AG20443 (cell line): ENCODE data around the gene TCP11L1.
"Not testable (repeated sequence)": the region's sequence is repeated elsewhere in the genome, so short reads cannot be mapped to it uniquely, and the experiment has no call there.

Experiments used
- DNase-seq: peaks from one replicate; pipeline ENCODE4 v3.0.0; 2012; ENCODE audit warnings: low spot score, mixed read lengths

TCP11L1 gene

DNA sequence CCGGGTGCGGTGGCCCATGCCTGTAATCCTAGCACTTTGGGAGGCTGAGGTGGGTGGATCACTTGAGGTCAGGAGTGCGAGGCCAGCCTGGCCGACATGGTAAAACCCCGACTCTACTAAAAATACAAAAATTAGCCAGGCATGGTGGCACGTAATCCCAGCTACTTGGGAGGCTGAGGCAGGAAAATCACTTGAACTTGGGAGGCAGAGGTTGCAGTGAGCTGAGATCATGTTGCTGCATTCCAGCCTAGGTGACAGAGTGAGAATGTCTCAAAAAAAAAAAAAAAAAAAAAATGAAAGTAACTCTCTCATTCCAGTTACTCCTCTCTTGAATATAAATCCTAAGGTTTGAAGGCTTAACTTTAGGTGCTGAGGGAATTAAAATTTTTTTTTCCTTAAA lies 10.2 kb upstream of the TCP11L1 start:
- not testable (repeated sequence) for DNase-seq

DNA sequence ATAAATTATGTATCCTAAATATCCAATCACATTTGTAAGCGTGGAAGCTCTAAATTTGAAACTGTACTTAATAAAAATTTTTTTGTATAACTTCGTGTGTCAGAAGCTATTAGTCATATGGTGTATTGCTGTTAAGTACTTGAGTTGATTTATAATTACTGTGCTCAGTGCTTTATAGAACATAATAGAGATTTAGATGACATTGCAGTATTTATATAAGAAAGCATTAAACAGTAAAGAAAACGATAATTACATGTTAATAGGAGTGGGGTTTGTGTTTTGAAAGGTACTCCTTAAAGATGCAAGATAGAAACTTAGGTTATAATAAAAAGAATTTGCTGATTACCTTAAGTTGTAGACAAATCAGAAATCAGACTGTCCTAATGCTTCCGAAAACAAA lies 5.9 kb upstream of the TCP11L1 start:
- DNase-seq, result no peak

DNA sequence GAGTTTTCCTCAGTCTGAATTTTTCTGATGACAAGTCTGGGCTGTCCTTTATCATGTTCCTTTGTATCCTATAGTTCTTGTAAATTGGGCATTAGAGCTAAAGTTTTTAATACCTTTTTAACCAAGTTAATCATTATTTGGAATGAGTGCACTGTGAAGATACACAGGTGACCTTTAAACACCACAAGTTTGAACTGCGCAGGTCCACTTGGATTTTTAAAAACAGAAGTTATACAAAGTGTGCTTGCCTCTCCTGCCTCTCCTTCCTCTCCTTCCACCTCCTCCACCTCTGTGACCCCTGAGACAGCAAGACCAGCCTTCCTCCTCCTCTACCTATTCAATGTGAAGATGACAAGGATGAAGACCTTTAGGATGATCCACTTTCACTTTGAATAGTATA lies 4.4 kb upstream of the TCP11L1 start:
- DNase-seq, result no peak

DNA sequence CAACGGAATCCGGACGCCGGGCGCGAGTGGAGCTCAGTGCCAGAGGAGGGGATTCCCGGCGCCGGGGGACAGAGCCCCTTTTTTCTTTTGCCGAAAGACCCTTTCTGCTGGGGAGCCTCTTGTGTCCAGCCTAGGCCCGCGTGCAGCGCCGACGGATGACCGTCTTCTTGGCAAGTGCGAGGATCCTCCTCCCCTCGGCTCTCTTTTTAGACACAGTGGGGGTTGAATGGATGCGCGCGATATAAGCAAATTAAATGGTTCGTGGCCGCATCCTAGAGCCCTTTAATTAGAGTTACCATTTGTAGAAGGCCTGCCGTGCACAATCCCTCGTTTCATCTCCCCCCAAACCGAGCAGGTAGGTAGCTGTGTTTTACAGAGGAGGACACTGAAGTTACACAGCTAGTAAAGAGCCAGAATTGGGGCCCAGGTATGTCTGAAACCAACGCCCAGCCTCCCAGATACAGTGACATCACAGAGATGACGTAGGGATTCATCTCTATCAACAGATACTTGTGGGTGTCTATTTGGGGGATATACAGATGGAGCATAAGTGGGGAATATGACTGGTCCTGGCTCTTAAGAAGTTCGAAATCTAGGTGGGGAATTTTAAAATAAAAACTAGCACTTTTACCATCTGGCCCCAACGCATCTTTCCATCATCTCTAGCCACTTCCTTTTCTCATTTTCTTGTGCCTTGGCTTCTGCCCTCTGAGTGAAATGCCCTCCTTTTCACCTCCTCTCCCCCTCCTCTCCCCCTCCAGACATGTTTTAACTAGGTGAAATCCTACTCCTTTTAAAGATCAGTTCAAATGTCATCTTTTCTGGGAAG lies 875 bp downstream of the TCP11L1 start:
- no peak for DNase-seq

DNA sequence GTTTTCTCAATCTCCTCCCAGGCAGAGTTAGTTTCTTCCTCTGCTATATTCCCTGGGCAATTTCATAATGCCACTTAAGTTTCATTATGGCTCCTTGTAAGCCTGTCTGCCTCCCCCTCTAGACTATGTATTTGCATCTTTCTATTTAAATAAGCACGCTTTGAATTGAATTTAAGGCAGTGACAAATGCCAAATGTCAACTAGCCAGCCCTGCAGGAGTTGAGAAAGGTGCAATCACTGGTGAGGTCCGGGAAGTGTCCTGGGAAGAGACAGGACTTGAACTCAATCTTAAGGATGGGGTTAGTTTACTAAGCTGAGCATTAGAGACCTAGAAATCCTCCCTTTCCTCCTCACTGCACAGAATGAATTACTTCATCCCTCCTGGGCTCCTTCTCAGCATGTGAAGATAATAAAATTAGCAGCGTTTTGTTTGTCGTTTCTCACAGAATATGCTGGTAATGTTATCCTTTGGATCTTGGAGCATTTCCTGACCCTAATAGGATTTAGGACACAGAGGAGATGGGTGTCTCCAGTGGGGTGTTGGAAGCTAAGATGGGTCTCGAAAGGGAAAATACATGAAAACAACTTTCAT lies 1.6 kb downstream of the TCP11L1 start:
- no peak for DNase-seq

DNA sequence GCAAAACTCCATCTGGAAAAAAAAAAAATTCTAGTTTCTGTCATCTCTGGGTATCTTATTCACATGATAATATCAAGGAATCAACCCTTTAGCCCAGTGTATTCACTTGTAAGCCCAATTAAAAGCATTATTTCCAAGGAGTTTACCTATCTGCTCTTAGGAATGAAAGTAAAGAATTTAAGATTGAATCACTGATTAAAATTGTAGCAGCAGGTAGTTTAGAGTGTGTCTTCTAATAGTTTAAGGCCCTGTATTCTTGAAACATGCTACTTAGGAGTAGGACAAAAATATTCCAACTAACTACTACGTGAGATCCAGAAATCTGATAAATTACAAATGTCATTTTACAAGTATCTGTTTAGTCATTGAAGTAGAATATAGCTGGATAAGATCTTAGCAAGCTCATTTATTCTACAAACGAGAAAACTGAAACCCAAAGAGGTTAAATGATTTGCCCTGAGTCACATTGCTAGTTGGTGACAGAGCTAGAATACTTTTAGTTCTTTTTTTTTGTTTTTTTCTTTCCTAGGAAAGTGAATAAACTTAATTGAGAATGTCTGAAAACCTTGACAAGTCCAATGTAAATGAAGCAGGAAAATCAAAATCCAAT lies 4.0 kb downstream of the TCP11L1 start:
- no peak for DNase-seq

DNA sequence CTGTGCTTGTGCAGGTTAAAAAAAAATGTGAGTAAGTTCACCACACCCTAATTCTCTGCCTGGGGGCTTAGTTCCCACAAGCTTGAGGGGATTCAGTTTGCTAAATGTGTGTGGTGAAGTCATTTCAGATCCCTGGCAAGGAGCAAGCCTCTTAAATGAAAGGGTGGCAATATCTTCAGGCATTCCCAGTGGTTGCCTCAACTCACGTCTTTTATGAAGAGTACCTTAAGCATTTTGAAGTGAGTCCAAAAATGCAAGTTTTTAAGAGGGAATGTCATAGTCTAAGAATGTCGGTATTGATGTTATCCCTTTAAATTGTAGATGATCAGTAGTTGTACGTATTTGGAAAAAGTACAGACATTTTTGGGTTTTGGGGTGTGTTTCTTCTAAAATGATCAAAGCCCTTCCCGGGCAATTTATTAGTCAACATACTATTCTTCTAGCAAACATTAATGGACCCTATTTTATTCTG lies 4.9 kb downstream of the TCP11L1 start:
- DNase-seq, result no peak

DNA sequence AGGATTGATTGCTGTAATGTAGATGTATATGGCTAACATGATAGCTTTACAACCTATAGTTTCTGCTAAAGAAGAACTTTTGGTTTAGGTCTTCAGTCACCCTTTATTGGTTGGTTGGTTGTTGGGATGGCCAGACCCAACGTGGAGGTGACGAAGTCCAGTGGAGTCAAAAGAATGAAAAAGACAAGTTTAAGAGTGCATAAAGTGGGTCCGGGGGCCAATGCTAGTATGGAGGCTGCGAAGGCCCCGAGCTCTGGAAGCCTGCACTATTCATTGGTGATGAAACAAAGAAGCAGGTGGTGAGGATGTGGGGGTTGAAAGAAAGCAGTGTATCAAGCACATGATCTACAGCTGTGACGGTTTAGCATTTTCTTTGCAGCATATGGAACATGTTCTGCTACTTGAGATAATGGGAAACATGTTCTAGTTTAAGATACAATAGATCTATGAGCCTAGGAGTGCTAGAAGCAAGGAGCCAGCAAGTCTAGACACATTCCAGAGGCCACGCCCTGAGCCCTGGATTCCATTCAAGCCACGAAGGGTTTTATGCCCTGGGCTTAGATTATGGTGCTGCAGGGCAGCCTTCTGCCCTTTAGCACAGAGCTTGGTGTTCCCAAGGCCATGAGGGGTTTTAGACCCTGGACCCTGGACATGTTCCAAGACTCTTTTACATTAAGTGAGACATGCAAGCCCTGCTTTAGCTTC lies 6.3 kb downstream of the TCP11L1 start:
- DNase-seq, result no peak

DNA sequence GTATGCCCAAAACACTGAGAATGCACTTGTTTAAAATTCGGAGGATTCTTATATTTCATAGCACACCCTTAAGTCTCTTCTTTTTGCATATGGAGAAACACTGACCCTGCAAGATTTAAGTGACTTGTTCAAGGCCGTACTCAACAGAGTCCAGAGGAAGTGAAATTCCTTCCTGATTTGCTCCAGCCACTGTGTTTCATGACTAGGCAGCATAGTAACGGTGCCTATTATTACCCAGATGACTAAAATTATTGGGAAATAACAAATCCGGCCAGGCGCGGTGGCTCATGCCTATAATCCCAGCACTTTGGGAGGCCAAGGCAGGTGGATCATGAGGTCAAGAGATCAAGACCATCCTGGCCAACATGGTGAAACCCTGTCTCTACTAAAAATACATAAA lies 9.3 kb downstream of the TCP11L1 start:
- not testable (repeated sequence) for DNase-seq

DNA sequence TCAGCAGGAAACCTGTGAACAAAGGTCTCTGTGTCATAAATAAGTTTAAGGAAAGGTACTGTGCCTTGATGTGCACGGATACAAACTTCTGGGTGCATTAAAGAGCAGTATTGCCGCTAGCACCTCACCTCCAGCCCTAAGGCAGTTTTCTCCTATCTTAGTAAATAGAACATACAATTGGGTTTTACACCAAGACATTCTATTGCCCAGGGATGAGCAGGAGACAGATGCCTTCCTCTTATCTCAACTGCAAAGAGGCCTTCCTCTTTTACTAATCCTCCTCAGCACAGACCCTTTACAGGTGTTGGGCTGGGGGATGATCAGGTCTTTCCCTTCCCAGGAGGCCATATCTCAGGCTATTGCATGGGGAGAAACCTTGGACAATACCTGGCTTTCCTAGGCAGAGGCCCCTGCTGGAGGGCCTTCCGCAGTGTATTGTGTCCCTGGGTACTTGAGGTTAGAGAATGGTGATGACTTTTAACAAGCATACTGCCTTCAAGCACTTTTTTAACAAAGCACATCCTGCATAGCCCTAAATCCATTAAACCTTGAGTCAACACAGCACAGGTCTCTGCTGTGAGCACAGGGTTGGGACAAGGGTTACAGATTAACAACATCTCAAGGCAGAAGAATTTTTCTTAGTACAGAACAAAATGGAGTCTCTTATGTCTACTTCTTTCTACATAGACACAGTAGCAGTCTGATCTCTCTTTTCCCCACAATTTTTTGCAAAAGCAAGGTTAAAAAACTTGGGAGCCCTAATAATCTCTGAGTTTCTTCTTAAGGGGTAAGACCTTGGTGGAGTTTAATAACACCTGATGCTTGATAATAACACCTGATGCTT lies 10.4 kb downstream of the TCP11L1 start:
- DNase-seq, result not testable (repeated sequence)

DNA sequence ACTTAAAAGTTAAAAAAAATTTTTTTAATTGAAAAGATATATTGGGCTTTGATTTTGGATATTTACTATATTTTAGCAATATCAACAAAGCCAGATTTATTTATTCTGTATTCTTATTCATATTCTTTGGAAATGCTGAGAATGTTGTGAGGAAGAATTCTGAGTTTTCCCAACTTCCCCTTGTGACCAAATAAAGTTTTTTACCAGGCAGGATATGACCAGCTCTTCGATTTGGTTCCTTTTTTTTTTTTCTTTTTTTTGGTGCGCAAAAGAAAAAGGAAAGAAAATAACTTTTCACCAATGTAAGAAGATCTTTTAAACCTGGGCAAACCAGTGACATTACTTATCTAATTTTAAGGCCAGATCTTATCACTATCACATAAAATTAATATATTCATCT lies 12.9 kb downstream of the TCP11L1 start:
- DNase-seq, result no peak

DNA sequence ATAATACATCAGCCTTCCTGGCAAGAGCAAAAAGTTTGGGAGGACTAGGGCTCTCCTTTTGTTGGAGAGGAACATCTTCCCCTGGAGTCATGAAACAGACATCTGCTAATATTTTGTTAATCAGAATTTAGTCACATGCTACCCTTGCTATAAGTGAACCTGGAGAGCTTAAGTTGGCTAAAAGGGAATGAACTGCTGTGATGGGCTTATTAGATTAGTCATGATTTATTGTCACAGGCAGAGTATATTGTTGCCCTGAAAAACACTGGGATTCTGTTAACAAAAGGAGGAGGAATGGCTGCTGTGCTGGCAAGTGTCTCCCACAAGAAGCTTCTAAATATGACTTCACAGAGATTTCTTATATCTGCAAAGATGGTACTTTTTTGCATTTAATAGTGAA lies 16.0 kb downstream of the TCP11L1 start:
- no peak for DNase-seq

DNA sequence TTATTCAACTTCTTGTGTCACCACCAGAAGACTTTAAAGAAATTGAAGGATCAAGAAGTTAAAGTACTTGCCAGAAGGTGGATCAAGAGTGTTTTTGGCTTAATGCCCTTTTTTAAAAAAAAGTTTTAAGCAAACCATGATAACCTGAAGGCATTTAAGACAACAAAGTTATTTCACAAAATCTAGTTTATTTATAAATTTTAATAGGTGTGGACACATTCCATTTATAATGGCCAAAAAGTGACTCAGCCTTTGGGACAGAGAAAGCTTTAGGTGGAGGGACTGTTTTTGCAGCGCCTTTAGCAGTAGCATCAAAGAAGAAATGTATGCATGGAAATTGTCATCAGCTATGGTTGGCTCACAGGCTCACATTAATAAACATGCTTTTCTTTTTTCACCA lies 17.9 kb downstream of the TCP11L1 start:
- DNase-seq, result no peak

DNA sequence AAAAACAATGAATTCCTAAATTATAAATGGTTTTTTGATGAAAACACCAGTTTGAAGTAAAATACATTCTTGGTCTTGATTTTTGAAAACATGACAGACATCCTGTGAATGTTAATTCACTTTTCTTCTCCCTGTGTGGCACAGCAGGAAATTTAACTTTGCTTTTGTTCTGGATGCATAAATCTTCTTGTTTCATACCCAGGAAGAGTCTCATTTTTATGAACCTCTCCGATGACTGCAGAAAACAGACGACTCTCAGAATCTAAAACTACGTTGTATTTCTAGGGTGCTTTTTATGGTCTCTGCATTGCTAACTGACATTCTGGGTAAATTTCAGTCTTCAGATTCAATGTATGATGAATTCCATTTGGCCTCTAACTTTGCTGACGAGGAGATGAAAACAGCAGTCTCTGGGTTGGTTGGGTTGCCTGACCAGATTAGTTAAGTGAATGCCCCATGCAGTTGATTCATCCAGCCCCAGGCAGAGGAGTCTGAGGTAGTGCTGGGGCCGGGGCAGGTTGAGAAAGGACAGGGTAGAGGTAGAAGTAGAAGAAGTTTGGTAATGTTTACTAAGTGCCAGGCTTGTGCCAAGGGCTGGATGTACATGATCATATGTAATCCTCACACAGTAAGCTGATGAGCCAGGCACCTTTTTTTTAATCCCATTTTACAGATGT lies 20.1 kb downstream of the TCP11L1 start:
- no peak for DNase-seq

DNA sequence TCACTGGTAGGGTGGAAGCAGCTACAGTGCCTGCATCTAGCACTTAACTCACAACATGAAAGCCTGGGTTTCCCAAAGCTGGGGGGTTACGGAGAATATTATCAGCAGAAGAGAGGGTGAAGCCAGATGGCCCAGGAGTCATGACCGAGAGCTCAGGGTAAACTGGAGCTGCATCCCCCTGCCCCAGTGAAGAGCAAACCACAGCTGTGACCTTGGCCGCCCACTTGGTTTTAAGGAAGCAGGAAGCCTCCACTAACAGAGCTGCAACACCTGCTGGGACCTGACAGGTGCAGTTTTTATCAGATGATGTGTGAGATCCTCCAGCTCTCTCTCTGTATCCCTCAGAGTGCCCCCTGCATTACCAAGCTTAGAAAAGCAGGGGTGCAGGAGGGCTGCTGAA lies 20.9 kb downstream of the TCP11L1 start:
- DNase-seq, result no peak

DNA sequence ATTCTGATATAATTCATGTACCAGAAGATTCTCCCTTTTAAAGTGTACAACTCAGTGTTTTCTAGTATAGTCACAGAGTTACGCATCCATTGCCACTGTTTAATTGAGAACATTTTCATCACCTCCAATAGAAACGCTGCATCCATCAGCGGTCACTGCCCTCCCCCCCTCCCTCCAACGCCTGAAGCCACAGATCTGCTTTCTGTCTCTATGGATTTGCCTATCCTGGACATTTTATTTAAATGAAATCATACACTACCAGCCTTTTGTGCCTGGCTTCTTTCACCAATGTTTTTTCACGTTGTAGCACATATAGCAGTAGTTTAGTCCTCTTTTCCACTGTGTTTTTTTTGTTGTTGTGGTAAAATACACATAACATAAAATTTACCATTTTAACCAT lies 22.8 kb downstream of the TCP11L1 start:
- DNase-seq, result no peak

DNA sequence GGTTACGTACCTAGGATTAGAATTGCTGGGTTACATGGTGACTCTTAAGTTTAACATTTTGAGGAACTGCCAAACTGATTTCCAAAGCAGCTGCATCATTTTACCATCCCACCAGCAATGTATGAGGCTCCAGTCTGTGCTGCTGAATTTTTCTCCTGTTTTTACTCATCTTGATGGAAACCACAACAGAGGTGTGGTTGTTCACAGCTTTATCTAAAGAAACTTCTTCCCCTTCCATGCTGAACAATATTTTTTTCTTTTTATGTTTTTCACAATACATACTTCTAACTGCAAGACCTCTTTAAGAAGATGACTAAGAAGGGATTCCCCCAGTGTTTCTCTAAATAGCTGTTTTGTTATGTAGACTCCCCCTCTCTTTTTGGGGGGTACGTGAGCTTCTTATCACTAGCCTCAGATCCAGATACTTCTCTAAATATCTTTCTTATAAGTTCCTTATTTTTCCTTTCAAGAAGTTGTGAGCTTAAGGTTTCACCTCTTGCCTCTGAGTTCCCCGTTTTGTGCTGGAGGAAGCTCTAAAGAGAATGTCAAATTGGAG lies 24.0 kb downstream of the TCP11L1 start:
- DNase-seq, result peak; percentile 25

DNA sequence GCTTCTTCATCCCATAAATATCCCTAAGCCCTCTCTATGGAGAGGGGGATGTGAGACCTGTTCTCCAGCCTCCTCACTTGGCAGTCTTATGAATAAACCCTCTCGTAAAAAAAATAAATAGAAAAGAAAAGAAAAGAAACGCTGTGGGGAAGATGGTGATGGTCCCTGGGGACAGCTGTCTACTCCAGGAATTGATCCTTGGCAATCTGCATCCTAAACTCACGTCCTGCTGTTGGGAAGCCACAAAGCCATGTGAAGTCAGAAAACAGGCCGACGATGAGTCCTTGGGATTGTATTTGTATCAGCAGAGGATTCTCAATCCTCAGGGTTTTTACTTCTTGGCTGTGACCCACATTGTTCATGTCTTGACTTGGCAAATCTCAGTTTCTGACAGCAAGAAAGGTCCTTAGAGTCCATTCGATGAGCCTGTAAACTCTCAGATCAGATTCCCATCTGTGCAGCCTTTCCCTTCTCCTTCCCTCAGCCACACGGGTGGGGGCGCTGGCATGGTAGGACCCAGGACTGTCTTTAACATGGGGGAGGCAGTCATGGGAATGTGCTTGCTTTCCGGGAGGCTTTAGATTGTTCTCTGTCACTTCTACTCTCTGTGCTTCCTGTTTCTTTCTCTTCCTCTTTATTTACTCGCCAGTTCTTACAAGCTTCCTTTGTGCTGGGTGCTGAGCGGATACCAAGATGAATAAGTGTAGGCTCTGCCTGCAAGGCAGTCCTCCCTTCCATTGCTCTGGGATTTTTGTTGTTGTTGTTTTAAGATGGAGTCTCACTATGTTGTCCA lies 24.9 kb downstream of the TCP11L1 start:
- no peak for DNase-seq

DNA sequence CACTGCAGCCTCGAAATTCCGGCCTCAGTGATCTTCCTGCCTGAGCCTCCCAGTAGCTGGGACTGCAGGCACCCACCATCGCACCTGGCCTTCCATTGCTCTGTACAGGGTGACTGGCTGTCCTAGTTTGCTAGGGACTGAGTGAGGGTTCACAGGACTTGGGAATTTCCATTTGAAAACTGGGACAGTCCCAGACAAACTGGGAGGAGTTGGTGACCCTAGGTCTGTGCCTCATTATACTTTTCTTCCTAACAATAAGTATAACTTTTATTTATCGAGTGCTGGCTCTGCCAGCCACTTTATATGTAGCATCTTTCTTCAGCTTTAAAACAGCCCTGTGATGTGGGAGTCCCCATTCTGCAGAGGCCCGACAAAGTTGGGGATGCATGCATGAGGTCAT lies 25.5 kb downstream of the TCP11L1 start:
- no peak for DNase-seq
